GM12891 (cell line): ENCODE measurements around the gene SLC25A26.

Source experiments
- POLR2A ChIP-seq: IDR thresholded peaks from 2 replicates; pipeline ENCODE4 v1.6.1; 2011; ENCODE audit warnings: low read depth, low read length, control low read depth
- POLR2AphosphoS5 ChIP-seq: IDR thresholded peaks from 2 replicates; pipeline ENCODE4 v1.6.1; 2011; ENCODE audit warnings: low read depth, low read length, control low read depth

GRCh38 chr3:66259566-66260255 is 38.9 kb downstream of the SLC25A26 start:
- TF ChIP-seq POLR2AphosphoS5 (no peak), POLR2A (no peak)
